Nephron (organoid): ENCODE measurements around the gene ROPN1L.

Source experiments
- H3K27ac Mint-ChIP-seq, 3 experiments: 2 replicates each; pipeline ENCODE4 v1.8.0; 2020; ENCODE audit warnings: mixed read lengths in 3 of 3, mild to moderate bottlenecking in 2 of 3, moderate library complexity in 1 of 3
- H3K27me3 Mint-ChIP-seq: 2 replicates; pipeline ENCODE4 v1.8.0; 2021; ENCODE audit warnings: low read depth, mild to moderate bottlenecking, moderate library complexity, mixed read lengths
- H3K36me3 Mint-ChIP-seq: 2 replicates; pipeline ENCODE4 v1.8.0; 2020; ENCODE audit warnings: low read depth, mixed read lengths
- H3K4me1 Mint-ChIP-seq: 2 replicates; pipeline ENCODE4 v1.8.0; 2020; ENCODE audit warnings: mixed read lengths
- H3K4me3 Mint-ChIP-seq, 3 experiments: 2 replicates each; pipeline ENCODE4 v1.8.0; 2020; ENCODE audit warnings: mild to moderate bottlenecking in 3 of 3, mixed read lengths in 3 of 3, moderate library complexity in 2 of 3
- H3K9me3 Mint-ChIP-seq: 2 replicates; pipeline ENCODE4 v1.8.0; 2020; ENCODE audit warnings: mixed read lengths
- TF ChIP-seq, protein P1 (sequence below), 3 experiments: fragments of 200-600 bp; sonication (generic); IDR thresholded peaks; one replicate each; pipeline ENCODE4 v1.5.0; 2021; ENCODE audit warnings: antibody characterized with exemption in 3 of 3; ENCODE audit not compliant: unreplicated experiment in 3 of 3

ROPN1L gene

DNA sequence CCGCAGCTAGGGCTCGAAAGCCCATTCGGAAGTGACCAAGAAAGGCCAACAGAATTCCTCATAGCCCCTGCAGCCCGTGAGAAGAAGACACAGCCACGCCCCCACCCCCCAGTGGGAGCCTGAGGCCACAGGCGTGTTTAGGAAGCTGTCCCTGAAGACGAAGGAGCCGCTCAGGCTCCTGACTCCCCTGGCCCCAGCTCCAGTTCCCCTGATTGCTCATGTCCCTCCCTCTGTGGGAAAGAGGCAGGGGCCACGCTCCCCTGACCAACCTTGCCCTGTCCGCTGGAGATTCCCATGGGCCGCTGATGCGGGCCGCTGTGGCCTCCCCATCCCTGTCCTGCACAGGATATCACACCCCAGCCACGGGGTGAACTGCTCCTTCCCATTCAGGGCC, 13.6 kb downstream of the ROPN1L start:
- Mint-ChIP-seq H3K4me1 (peaks cover 6% of the 10 kb centered on the region), H3K27me3 (no peaks in the 10 kb centered on the region), H3K36me3 (no peaks in the 10 kb centered on the region), H3K4me3 (no peak overlapping the region), H3K27ac (no peak overlapping the region), H3K9me3 (no peaks in the 10 kb centered on the region)
- TF ChIP-seq, protein P1, sequence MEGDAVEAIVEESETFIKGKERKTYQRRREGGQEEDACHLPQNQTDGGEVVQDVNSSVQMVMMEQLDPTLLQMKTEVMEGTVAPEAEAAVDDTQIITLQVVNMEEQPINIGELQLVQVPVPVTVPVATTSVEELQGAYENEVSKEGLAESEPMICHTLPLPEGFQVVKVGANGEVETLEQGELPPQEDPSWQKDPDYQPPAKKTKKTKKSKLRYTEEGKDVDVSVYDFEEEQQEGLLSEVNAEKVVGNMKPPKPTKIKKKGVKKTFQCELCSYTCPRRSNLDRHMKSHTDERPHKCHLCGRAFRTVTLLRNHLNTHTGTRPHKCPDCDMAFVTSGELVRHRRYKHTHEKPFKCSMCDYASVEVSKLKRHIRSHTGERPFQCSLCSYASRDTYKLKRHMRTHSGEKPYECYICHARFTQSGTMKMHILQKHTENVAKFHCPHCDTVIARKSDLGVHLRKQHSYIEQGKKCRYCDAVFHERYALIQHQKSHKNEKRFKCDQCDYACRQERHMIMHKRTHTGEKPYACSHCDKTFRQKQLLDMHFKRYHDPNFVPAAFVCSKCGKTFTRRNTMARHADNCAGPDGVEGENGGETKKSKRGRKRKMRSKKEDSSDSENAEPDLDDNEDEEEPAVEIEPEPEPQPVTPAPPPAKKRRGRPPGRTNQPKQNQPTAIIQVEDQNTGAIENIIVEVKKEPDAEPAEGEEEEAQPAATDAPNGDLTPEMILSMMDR (IDR thresholded peaks at IDR 0.05; ENCODE audit: unreplicated experiment in 3 of 3): no peak

DNA sequence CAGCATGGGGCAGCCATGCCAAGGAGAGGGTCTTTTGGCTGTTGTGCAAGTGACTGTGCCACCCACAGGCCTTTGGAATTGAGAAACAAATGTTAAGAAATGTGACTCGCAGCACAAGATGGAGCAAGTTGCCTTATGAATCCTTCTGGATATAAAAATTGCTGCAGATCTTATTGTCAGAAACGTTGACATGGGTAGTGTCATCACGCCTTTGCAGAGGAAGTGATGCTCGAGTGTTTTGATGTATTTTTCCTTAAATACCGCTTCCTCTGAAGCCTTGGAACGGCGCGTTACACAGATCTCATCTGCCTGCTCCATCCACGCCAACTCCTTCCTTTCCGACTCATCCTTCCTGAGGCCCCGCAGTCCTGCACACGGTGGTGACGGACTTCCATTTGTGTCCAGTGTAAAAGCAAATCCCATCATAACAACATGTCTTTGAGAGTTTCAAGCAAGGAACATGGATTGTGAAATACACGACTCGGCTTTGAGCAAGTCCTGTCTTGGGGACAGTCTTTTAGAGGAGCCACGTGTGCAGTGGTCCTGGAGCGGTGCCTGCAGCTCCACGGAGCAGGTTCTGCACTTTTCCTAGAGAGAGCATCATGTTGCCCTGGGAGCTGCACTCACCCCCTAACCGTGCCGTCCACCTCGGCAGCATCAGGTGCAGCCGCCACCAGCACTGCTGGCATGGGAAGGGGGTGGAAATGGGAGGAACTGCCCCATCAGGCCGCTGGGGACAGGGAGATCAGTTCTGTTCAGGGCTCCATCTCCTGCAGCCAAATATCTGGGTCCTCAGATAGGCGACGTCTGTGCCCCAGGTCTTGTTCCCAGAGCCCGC, 15.1 kb downstream of the ROPN1L start:
- H3K9me3 Mint-ChIP-seq: no peaks in the 10 kb centered on the region
- no peak overlapping the region for H3K4me3 Mint-ChIP-seq
- TF ChIP-seq, protein P1 (IDR thresholded peaks at IDR 0.05; ENCODE audit: unreplicated experiment in 3 of 3): no peak
- peaks cover 6% of the 10 kb centered on the region for H3K4me1 Mint-ChIP-seq
- no peaks in the 10 kb centered on the region for H3K36me3 Mint-ChIP-seq
- H3K27ac Mint-ChIP-seq: peak overlapping the region in 1 of 3 experiments; percentile 10
- peaks cover 5% of the 10 kb centered on the region for H3K27me3 Mint-ChIP-seq

DNA sequence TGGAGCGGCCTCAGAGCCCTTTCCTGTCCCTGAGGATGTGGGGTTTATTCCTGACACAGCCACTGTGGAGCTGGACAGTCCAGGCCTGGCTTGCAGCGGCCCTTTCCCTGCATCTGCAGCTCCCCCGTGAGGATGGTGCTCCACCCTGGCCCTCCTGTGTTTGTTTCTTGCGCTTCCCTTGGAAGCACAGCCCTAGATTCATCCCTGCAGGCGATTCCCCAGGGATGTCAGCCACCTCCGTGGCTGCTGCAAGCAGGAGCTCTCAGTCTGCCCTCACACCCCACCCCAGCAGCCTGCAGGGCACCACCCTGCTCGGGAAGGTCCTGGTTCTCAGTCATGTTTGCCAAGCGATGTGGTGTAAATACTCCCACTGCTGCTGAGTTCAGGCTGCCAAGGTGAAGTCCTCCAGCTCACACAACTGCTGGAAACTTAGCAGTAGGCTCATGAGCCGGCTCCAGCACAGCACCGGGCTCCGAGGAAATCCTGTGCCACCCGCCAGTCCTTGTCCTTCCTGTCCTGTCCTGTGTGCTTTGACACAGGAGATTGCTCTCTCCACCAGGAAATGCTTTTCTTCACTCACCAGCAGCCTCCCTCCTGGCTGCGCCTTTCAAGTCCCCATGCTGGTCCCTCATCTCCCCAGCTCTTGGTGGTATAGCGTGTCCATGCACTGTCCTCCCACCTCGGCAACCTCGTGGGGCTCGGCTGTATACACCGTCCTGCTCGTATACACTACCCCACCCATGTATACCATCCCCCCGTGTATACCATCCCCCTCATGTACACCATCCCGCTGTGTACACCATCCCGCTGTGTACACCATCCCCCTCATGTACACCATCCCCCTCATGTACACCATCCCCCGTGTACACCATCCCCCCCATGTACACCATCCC, 16.2 kb downstream of the ROPN1L start:
- Mint-ChIP-seq H3K4me3 (no peak overlapping the region), H3K27me3 (peaks cover 11% of the 10 kb centered on the region), H3K9me3 (no peaks in the 10 kb centered on the region), H3K27ac (no peak overlapping the region), H3K4me1 (peaks cover 6% of the 10 kb centered on the region), H3K36me3 (no peaks in the 10 kb centered on the region)
- TF ChIP-seq, protein P1 (IDR thresholded peaks at IDR 0.05; ENCODE audit: unreplicated experiment in 3 of 3): no peak

DNA sequence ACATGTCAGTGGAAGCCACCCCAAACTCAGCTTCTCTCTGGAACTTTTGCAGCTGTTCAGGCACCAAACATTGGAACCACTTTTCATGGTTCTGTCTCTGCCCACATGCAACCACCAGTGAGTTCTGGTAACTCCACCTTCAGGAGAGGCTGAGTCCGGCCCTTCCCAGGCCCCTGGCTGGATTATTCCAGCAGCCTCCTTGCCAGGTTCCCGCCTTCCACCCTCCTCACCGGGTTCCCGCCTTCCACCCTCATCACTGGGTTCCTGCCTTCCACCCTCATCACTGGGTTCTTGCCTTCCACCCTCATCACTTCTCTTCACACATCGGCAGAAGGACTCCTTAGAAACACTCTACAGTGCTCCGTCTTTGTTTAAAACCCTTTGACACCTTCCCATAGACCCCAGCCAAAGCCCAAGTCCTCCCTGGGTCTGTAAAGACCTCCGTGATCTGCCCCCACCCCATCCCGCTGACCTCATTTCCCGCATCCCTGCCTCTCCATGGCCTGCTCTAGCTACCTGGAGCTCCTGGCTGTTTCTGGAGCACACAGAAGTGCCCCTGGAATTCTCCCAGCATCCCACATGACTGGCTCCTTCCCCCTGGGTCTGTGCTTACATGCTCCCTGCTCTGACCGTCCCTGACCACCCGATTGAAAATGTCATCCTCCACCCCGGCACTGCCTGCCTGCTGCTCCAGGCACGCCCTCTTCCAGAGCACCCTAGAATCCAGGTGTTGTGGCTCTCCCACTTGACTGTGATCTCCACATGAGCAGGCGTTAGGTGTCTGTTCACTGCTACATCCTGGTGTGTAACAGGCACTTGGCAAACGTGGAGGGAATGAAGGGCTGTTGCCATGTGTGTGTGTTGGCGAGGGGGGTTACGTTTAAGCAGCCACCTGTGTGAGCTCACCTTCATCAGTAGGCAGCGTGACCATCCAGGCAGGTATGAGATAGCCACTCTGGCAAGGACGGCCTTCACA, 17.7 kb downstream of the ROPN1L start:
- TF ChIP-seq, protein P1 (IDR thresholded peaks at IDR 0.05; ENCODE audit: unreplicated experiment in 3 of 3): no peak
- Mint-ChIP-seq H3K36me3 (no peaks in the 10 kb centered on the region), H3K4me1 (peaks cover 6% of the 10 kb centered on the region), H3K27ac (no peak overlapping the region), H3K9me3 (no peaks in the 10 kb centered on the region), H3K4me3 (no peak overlapping the region), H3K27me3 (peaks cover 11% of the 10 kb centered on the region)

DNA sequence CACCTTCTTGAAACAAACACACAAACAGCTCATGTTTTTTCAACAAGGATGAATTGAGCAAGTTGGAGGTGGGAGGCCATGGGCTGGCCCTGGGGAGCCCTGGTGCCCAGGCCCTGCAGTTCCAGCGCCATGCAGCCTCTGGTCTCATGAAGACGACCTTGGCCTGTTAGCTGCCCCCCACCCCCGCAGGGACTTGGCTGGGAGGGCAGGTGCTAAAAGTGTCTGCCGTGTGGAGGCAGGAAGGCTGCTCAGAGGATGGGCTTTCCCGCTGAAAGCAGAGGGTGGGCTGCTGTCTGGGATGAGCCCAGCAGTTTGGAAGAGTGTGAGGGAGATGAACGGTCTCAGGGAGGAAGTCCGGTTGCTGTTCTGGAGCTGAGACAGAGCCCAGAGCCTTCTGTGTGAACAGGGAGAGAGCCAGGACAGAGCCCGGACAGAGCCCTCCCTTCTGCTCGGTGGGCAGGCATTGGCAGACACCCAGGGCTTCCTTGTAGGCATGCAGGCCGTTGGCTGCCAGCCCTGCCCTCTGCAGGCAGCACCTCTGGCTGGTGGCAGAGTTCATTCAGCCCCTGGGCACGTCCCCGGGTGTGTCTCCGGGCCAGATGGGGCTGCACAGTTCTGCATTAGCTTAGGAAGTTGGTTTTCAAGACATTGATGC, 18.7 kb downstream of the ROPN1L start:
- H3K4me1 Mint-ChIP-seq: peaks cover 6% of the 10 kb centered on the region
- no peaks in the 10 kb centered on the region for H3K36me3 Mint-ChIP-seq

More for the DNA sequence above, 18.7 kb downstream of the ROPN1L start:
- peaks cover 11% of the 10 kb centered on the region for H3K27me3 Mint-ChIP-seq
- no peak overlapping the region for H3K4me3 Mint-ChIP-seq
- TF ChIP-seq, protein P1 (IDR thresholded peaks at IDR 0.05; ENCODE audit: unreplicated experiment in 3 of 3): no peak
- no peak overlapping the region for H3K27ac Mint-ChIP-seq
- H3K9me3 Mint-ChIP-seq: no peaks in the 10 kb centered on the region
